Measurements from ENCODE around the gene DHPS. TPM values are rescaled to one million over a fixed set of nuclear protein-coding genes. Genes with fewer than 3 reads are reported as not detected.

The DHPS gene
- total and polyA plus RNA-seq, 2 of the 13 experiments (the other 11 are each of a cell fraction or from before 2014, with no cell fraction given): 43.3 to 84.3 TPM

DNA sequence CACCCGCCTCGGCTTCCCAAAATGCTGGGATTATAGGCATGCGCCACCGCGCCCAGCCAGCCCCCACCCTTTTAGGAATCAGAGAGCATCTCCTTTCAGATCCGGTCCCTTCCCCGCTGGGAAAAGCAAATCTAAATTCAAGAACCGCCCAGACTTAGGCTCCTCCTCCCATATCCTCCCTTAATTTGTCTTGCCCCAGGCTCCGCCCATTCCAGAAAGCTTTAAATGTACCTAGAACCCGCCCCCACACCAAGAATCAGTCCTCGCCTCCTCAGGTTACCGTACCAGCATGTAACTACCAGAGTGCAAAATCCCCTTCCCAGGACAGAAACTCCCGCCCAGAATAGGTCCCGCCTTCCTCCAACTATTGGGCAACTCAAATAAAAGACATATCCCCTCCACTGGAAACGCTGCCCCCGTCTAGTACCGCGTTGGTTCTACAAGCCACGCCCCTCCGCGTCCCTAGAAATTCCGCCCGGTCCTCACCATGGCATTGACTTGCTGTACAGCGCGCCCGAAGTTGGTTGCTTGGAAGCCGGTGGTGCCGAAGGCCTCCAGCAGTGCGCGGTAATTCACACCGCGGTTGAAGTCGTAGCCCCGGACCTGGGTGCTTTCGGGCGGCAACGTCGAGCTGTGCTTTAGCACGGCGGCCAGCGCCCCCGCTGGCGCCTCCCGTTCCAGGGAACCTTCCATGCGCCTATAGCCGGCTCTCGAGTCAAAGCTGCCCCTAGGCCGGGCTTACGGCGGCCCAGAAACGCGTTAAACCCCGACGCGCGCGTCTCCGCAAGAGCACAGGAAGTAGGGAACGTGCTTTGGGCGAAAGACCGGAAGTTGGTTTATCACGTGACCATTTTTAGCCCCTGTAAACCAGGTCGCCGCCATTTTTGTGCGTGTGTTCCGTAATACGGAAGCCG is at the start of gene DHPS (continued):
- TF ChIP-seq, protein P1, sequence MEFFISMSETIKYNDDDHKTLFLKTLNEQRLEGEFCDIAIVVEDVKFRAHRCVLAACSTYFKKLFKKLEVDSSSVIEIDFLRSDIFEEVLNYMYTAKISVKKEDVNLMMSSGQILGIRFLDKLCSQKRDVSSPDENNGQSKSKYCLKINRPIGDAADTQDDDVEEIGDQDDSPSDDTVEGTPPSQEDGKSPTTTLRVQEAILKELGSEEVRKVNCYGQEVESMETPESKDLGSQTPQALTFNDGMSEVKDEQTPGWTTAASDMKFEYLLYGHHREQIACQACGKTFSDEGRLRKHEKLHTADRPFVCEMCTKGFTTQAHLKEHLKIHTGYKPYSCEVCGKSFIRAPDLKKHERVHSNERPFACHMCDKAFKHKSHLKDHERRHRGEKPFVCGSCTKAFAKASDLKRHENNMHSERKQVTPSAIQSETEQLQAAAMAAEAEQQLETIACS (CRISPR knock-in tag; IDR thresholded peaks at IDR 0.05): peak; percentile 85
- TF ChIP-seq ZNF781 (CRISPR knock-in tag; IDR thresholded peaks at IDR 0.05; ENCODE audit: borderline replicate concordance, not compliant biosample characterization): peak; percentile 16
- peak; percentile 68; the same call in 1 of the 2 replicates for TF ChIP-seq ZFP82 (CRISPR knock-in tag; IDR thresholded peaks at IDR 0.05; ENCODE audit: borderline replicate concordance)
- TF ChIP-seq ZNF614 (CRISPR knock-in tag; IDR thresholded peaks at IDR 0.05; ENCODE audit: borderline replicate concordance): peak; percentile 63; the same call in 1 of the 2 replicates
- TF ChIP-seq, protein P2, sequence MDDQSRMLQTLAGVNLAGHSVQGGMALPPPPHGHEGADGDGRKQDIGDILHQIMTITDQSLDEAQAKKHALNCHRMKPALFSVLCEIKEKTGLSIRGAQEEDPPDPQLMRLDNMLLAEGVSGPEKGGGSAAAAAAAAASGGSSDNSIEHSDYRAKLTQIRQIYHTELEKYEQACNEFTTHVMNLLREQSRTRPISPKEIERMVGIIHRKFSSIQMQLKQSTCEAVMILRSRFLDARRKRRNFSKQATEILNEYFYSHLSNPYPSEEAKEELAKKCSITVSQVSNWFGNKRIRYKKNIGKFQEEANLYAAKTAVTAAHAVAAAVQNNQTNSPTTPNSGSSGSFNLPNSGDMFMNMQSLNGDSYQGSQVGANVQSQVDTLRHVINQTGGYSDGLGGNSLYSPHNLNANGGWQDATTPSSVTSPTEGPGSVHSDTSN (CRISPR knock-in tag; IDR thresholded peaks at IDR 0.05; ENCODE audit: borderline replicate concordance): no peak
- peak; percentile 16; the same call in 1 of the 2 replicates for TF ChIP-seq SMC3 (IDR thresholded peaks at IDR 0.05; ENCODE audit: low read length)
- TF ChIP-seq ZBTB20 (CRISPR knock-in tag; IDR thresholded peaks at IDR 0.05; ENCODE audit: borderline replicate concordance, low read depth): peak; percentile 80; the same call in 1 of the 2 replicates
- peak; percentile 88 for TF ChIP-seq DMAP1 (CRISPR knock-in tag; IDR thresholded peaks at IDR 0.05)
- TF ChIP-seq RNF2 (conservative IDR thresholded peaks at IDR 0.05; ENCODE audit: low read depth): peak; percentile 84
- TF ChIP-seq, protein P3, sequence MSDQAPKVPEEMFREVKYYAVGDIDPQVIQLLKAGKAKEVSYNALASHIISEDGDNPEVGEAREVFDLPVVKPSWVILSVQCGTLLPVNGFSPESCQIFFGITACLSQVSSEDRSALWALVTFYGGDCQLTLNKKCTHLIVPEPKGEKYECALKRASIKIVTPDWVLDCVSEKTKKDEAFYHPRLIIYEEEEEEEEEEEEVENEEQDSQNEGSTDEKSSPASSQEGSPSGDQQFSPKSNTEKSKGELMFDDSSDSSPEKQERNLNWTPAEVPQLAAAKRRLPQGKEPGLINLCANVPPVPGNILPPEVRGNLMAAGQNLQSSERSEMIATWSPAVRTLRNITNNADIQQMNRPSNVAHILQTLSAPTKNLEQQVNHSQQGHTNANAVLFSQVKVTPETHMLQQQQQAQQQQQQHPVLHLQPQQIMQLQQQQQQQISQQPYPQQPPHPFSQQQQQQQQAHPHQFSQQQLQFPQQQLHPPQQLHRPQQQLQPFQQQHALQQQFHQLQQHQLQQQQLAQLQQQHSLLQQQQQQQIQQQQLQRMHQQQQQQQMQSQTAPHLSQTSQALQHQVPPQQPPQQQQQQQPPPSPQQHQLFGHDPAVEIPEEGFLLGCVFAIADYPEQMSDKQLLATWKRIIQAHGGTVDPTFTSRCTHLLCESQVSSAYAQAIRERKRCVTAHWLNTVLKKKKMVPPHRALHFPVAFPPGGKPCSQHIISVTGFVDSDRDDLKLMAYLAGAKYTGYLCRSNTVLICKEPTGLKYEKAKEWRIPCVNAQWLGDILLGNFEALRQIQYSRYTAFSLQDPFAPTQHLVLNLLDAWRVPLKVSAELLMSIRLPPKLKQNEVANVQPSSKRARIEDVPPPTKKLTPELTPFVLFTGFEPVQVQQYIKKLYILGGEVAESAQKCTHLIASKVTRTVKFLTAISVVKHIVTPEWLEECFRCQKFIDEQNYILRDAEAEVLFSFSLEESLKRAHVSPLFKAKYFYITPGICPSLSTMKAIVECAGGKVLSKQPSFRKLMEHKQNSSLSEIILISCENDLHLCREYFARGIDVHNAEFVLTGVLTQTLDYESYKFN (CRISPR knock-in tag; conservative IDR thresholded peaks at IDR 0.05): peak; percentile 59
- peak; percentile 82; the same call in 1 of the 2 replicates for TF ChIP-seq ZNF225 (CRISPR knock-in tag; IDR thresholded peaks at IDR 0.05)
- peak; percentile 69; the same call in 1 of the 2 replicates for TF ChIP-seq SIN3A (IDR thresholded peaks at IDR 0.05; ENCODE audit: borderline replicate concordance, low read depth, low read length)
- TF ChIP-seq, protein P4, sequence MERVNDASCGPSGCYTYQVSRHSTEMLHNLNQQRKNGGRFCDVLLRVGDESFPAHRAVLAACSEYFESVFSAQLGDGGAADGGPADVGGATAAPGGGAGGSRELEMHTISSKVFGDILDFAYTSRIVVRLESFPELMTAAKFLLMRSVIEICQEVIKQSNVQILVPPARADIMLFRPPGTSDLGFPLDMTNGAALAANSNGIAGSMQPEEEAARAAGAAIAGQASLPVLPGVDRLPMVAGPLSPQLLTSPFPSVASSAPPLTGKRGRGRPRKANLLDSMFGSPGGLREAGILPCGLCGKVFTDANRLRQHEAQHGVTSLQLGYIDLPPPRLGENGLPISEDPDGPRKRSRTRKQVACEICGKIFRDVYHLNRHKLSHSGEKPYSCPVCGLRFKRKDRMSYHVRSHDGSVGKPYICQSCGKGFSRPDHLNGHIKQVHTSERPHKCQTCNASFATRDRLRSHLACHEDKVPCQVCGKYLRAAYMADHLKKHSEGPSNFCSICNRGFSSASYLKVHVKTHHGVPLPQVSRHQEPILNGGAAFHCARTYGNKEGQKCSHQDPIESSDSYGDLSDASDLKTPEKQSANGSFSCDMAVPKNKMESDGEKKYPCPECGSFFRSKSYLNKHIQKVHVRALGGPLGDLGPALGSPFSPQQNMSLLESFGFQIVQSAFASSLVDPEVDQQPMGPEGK (CRISPR knock-in tag; IDR thresholded peaks at IDR 0.05): no peak; the same call in 1 of the 2 replicates
- peak; percentile 55; the same call in 1 of the 2 replicates for TF ChIP-seq ZNF777 (CRISPR knock-in tag; IDR thresholded peaks at IDR 0.05)
- no peak for TF ChIP-seq ZBTB1 (CRISPR knock-in tag; IDR thresholded peaks at IDR 0.05; ENCODE audit: borderline replicate concordance)
- TF ChIP-seq ONECUT2 (CRISPR knock-in tag; IDR thresholded peaks at IDR 0.05): no peak
- peak; percentile 67; the same call in 1 of the 2 replicates for TF ChIP-seq ZNF792 (CRISPR knock-in tag; IDR thresholded peaks at IDR 0.05)
- peak; percentile 37; the same call in 1 of the 2 replicates for TF ChIP-seq NFATC3 (CRISPR knock-in tag; IDR thresholded peaks at IDR 0.05)
- peak; percentile 54; the same call in 1 of the 2 replicates for TF ChIP-seq NRL (CRISPR knock-in tag; IDR thresholded peaks at IDR 0.05; ENCODE audit: borderline replicate concordance)
- TF ChIP-seq CREM (IDR thresholded peaks at IDR 0.05): peak; percentile 83
- no peak for TF ChIP-seq CREM (CRISPR knock-in tag; IDR thresholded peaks at IDR 0.05)
- 0 out of 2 replicates have a peak, but pooled peaks have one; percentile 17 for TF ChIP-seq PPARG (CRISPR knock-in tag; conservative IDR thresholded peaks at IDR 0.05)
